ENCODE measurements around the gene QKI.

QKI gene

GRCh38 chr6:163579880-163580295 is 165.4 kb downstream of the QKI start:
- Histone ChIP-seq H3K27me3 (replicated peaks; ENCODE audit: insufficient read depth, low read length) (no peaks in the 10 kb centered on the region), H3K9ac (ENCODE audit: low read length) (no peak overlapping the region), H3F3A (ENCODE audit: insufficient read depth, low read length) (no peaks in the 10 kb centered on the region), H3K4me3 (ENCODE audit: low read length) (no peak overlapping the region), H4K20me1 (ENCODE audit: insufficient read depth, low read length) (no peaks in the 10 kb centered on the region), H3K36me3 (replicated peaks; ENCODE audit: insufficient read depth, low read length) (no peaks in the 10 kb centered on the region), H3K4me2 (ENCODE audit: low read depth, low read length) (no peak overlapping the region), H3K27ac (ENCODE audit: low read length) (no peak overlapping the region), H3K4me1 (ENCODE audit: low read length) (no peaks in the 10 kb centered on the region), H2AFZ (ENCODE audit: low read length) (no peak overlapping the region), H3K9me3 (replicated peaks; ENCODE audit: insufficient read depth, low read length) (no peaks in the 10 kb centered on the region), H3K9me2 (replicated peaks; ENCODE audit: insufficient read depth, low read length) (no peaks in the 10 kb centered on the region), H3K79me2 (ENCODE audit: low read length) (no peaks in the 10 kb centered on the region)
- DNase-seq = no peak
- TF ChIP-seq EZH2 (optimal IDR thresholded peaks at IDR 0.05; ENCODE audit: low read depth, low read length) (no peak), CTCF (IDR thresholded peaks at IDR 0.05; ENCODE audit: low read length) (no peak), EZH2phosphoT487 (IDR thresholded peaks at IDR 0.05; ENCODE audit: low read length) (no peak)

DNA sequence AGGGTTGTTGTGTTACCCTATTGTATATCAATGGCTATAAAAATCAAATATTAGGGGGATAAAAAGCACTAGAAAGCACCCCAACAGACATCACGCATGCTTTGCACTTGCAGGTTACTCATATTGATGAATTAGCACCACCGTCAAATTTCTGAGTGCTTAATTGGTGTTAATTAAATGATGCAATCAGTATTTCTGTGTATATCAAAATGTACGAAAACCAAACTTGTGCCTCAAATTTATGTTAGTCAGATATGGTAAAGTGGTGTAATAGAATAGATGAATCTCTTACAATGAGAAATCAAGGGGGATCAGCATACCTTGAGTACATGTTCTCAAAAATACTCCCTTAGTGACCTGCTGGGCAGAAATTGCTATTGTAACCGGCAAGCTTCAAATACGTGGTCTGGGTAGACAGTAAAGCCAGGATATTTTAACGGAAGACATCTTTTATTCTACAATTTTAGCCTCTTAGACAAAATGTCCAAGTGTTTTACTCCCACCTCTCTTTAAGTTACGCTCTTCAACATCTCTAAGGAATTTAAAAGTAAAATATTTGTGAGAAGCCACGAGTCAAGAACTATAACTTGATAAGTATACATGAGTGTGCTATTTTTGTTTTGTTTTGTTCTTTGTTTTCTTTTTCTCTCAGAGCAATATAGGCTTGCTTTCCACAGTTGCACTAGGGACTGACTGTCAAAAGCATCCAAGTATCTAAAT is 166.0 kb downstream of the QKI start:
- DNase-seq = no peak
- Histone ChIP-seq H3K9ac (ENCODE audit: low read length) (no peak overlapping the region), H3K9me2 (replicated peaks; ENCODE audit: insufficient read depth, low read length) (no peaks in the 10 kb centered on the region), H2AFZ (ENCODE audit: low read length) (no peak overlapping the region), H3K79me2 (ENCODE audit: low read length) (no peaks in the 10 kb centered on the region), H3K36me3 (replicated peaks; ENCODE audit: insufficient read depth, low read length) (no peaks in the 10 kb centered on the region), H3K9me3 (replicated peaks; ENCODE audit: insufficient read depth, low read length) (no peaks in the 10 kb centered on the region), H3K4me3 (ENCODE audit: low read length) (no peak overlapping the region), H3K27me3 (replicated peaks; ENCODE audit: insufficient read depth, low read length) (no peaks in the 10 kb centered on the region), H3K4me1 (ENCODE audit: low read length) (no peaks in the 10 kb centered on the region), H3F3A (ENCODE audit: insufficient read depth, low read length) (no peaks in the 10 kb centered on the region), H3K4me2 (ENCODE audit: low read depth, low read length) (no peak overlapping the region), H4K20me1 (ENCODE audit: insufficient read depth, low read length) (no peaks in the 10 kb centered on the region), H3K27ac (ENCODE audit: low read length) (no peak overlapping the region)
- TF ChIP-seq EZH2phosphoT487 (IDR thresholded peaks at IDR 0.05; ENCODE audit: low read length) (no peak), CTCF (IDR thresholded peaks at IDR 0.05; ENCODE audit: low read length) (no peak), EZH2 (optimal IDR thresholded peaks at IDR 0.05; ENCODE audit: low read depth, low read length) (no peak)

GRCh38 chr6:163583558-163583957 is 169.0 kb downstream of the QKI start:
- Histone ChIP-seq H3K4me3 (ENCODE audit: low read length) (no peak overlapping the region), H3K4me2 (ENCODE audit: low read depth, low read length) (no peak overlapping the region), H2AFZ (ENCODE audit: low read length) (no peak overlapping the region), H4K20me1 (ENCODE audit: insufficient read depth, low read length) (no peaks in the 10 kb centered on the region), H3F3A (ENCODE audit: insufficient read depth, low read length) (no peaks in the 10 kb centered on the region), H3K79me2 (ENCODE audit: low read length) (no peaks in the 10 kb centered on the region), H3K9me2 (replicated peaks; ENCODE audit: insufficient read depth, low read length) (no peaks in the 10 kb centered on the region), H3K27ac (ENCODE audit: low read length) (no peak overlapping the region), H3K9me3 (replicated peaks; ENCODE audit: insufficient read depth, low read length) (no peaks in the 10 kb centered on the region), H3K27me3 (replicated peaks; ENCODE audit: insufficient read depth, low read length) (no peaks in the 10 kb centered on the region), H3K9ac (ENCODE audit: low read length) (no peak overlapping the region), H3K36me3 (replicated peaks; ENCODE audit: insufficient read depth, low read length) (no peaks in the 10 kb centered on the region), H3K4me1 (ENCODE audit: low read length) (no peaks in the 10 kb centered on the region)
- TF ChIP-seq CTCF (IDR thresholded peaks at IDR 0.05; ENCODE audit: low read length) (no peak), EZH2phosphoT487 (IDR thresholded peaks at IDR 0.05; ENCODE audit: low read length) (no peak), EZH2 (optimal IDR thresholded peaks at IDR 0.05; ENCODE audit: low read depth, low read length) (no peak)
- DNase-seq = no peak

Measured in MM.1S (cell line).